NCI-H82 treated with DMSO at 0.1 percent for 48 hours (cell line): ENCODE measurements around the gene SFMBT1.

Source experiments
- DNase-seq: peaks from one replicate; lab custom pipeline; 2025; ENCODE audit not compliant: unreplicated experiment; lab: John Stamatoyannopoulos, UW

SFMBT1 gene

GRCh38 chr3:52925405-52926313 is 120.2 kb downstream of the SFMBT1 start:
- no peak for DNase-seq

DNA sequence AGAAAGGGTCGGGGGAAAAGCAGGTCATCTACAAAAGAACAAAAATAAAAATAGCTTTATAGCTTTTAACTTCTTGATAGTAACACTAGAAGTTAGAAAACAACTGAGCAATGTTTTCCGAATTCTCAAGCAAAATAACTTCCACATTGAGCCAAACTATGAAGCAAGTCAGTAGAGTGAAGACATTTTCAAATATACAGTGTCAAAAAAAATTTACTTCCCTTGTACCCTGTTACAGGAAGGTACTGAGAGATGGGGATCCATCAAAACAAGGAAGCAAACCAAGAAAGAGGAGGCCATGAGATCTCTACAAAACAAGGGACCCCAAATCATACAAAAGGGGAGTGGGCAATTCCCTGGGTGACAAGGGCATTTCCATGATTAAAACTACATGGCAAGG is 121.9 kb downstream of the SFMBT1 start:
- no peak for DNase-seq

- DNase-seq = no peak
Measured at GRCh38 chr3:52920841-52921240, 125.0 kb downstream of the SFMBT1 start.

- no peak for DNase-seq
Measured at GRCh38 chr3:52917044-52917443, 128.8 kb downstream of the SFMBT1 start.

DNA sequence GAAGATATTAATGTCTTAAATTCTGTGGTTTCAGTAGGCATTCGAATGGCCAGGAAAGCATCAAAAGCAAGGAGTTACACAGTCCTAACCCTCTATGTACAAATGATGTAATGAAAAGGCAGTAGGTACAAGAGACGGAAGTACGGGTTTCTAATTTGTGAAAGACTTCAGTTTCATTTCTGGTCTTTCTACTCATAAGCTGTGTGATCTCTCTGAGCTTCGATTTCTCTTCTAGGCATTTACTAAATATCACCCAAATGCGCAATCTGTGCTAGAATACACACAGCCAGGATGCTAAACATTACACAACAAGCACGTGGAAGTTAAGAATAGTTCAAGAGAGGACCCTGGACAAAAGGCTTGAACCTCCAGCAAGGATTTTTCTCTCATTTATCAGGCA is 130.6 kb downstream of the SFMBT1 start:
- DNase-seq = no peak

GRCh38 chr3:52912885-52913731 is 132.8 kb downstream of the SFMBT1 start:
- DNase-seq = no peak

DNA sequence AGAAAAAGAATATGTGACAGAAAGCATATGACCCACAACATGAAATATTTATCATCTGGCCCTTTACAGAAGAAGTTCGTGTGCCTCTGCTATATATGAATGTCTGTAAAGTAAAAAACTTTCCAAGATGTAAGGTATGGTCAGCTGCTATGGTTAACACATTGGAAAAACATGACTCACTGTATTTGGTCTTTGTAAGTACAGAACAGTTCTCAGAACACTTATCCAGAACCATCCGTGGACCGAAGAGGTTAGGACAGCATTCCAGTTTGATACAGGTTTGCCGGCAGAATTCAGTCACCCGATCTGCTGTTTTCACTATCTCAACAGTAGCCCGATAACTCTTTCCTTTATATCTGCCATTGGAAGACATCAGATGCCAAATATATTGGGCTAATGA is 135.1 kb downstream of the SFMBT1 start:
- no peak for DNase-seq

DNA sequence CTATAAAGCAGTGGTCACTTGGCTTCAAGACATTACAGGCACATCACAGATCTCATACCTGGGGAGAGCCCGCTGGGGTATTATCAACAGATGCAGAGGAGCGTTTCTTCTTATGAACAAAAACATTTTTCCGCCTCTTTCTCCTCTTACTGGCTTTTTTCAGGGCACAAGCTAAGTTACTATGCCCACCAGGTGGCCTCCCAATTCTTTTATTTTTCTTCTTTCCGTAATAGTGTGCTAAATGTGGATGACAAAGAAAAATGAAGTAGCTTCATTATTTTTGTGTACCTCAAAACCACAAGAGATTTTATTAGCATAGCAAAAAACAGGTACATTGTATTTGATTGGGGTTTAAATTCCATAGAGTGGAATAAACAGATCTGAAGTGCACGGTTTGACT is 138.4 kb downstream of the SFMBT1 start:
- DNase-seq = no peak

GRCh38 chr3:52904552-52904951 is 141.3 kb downstream of the SFMBT1 start:
- DNase-seq = no peak

GRCh38 chr3:52904000-52904399 is 141.9 kb downstream of the SFMBT1 start:
- no peak for DNase-seq

DNA sequence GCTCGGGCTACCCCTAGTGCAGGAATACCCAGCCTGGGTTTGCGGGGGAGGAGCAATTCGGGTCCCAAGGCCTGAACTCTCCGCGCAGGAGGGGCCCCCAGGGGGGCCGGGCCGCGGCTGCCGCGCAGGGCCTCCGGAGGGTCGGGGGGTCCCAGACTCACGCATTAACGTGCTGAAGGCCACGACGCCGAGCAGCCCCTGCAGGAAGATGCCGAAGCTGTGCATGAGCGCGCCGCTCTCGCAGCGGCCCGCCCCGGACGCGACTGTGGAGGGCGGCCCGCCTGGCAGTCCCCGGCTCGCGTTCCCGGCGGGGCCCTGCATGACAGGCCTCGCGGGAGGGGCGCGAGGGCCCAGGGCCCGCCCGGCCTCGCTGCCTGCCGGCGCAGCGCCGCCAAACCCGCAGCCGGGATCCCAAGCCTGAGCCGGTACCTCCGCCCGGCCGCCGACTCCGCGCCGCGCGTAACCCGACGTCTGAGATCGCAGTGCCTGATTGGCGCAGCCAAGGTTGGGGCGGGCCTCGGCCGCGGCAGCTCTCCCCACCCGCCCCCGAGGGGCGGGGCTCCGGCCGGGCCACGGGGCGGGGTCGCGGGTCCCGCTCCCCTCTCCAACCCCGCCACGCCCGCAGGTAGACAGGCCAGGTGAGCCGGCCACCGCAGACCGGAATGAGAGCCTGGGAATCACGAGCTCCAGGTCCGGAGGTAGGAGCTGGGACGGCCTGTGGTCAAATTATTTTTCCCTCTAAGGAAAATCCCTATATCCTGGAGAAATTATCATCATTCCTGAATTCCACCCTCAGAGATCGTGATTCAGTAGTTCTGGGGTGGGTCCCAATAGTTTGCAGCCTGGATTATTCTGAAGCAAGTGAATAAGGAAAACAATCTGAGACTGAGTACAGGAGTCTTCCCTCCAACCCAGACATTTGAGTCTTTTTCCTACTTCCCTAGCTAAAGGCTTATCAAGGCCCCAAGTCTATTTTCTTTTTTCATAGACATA is 148.4 kb downstream of the SFMBT1 start, which contains the start of gene STIMATE:
STIMATE (minus strand) TSS at position 419 of the 993 bp plus-strand sequence; CDS start at position 321, 98 bp downstream.
- peak; percentile 57 for DNase-seq

DNA sequence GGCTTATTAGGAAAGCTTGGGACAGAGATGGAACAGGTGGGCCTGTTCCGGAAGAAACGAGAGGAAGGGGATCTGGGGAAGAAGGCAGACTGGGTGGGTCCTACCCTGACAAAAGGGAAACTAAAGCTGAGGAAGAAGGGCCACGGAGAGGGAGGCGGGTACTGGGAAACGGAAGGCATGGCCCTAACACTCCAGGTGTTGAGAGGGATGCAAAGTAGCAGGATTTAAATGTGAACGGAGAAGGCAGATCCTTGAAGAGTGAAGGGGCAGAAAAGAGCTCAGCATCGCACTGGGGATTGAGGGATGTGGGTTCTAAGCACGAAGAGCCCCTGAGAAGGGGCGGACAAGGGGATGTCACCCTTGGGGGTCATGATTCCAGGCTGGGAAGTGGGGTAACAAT is 149.3 kb downstream of the SFMBT1 start:
- no peak for DNase-seq

DNA sequence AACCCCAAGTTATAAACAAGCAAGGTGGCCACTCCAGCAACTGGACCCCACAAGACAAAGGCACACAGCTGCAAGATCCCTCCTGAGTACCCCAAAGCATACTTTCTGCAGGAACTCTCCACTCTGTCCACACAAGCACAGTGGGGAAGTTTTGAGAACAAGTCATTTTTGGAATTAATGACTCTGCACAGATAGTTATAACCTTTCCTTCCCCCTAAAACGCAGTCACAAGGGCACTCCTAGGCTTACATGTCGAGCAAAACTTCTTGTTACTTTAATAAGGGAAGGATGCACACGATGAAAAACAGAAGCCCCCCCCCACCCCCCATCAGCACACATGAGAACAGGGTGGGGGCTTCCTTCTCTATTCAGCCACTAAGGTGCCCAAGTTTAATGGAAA is 149.7 kb downstream of the SFMBT1 start:
- no peak for DNase-seq

GRCh38 chr3:52895418-52895817 is 150.5 kb downstream of the SFMBT1 start:
- DNase-seq = no peak

DNA sequence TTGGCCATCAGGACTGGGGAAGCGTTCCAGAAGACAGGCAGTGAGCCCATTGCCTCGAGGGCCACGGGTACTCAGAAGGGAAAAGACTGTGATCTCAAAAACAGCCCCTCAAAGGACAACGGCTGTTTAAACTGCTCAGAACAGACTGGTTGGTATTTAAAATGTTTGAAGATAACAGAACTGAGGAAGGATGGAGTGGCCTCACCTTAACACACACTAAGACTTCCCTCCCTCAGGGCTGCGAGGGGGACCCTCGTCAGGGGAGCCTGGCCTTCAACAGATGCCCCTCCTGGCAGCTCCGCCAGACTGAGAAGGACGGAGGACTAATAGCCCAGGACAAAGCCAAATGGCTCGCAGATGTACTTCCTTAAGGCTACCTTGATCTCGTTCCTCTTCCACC is 151.1 kb downstream of the SFMBT1 start:
- no peak for DNase-seq

DNA sequence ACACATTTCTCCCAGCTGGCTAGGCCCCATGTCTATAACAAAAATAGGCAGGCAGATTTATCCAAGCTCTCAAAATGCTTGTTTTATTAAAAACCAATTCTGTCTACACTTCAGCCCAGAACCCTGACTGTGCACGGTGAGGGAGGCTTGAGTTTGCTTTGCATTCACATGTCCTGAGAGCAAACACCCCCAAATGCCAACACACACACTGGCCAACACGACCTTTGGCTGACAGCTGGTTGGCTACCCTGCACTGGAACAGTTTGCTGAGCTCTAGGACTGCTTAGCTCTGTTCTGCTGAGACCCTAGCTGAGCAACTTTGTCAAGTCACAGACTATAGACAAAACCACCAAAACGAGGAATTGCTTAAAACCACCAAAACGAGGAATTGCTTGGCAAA is 152.2 kb downstream of the SFMBT1 start:
- DNase-seq = no peak

- no peak for DNase-seq
Measured at GRCh38 chr3:52892625-52893311, 153.1 kb downstream of the SFMBT1 start.

DNA sequence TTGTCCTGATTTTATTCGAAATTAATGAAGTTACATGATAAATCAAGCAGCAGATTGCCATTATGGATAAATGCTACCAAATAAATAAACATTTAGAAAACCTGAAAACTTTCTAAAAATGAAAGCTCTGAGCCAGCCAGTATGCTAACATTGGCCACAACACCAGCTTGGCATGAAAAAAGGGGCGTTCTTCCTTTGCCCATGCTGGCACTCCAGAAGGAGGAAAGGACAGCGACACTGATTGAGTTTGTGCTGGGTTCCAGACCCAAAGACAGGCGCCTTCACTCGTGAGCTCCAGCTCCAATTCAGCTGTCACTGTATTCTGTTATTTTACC is 153.6 kb downstream of the SFMBT1 start:
- DNase-seq = no peak

GRCh38 chr3:52891615-52892081 is 154.2 kb downstream of the SFMBT1 start:
- DNase-seq = no peak

DNA sequence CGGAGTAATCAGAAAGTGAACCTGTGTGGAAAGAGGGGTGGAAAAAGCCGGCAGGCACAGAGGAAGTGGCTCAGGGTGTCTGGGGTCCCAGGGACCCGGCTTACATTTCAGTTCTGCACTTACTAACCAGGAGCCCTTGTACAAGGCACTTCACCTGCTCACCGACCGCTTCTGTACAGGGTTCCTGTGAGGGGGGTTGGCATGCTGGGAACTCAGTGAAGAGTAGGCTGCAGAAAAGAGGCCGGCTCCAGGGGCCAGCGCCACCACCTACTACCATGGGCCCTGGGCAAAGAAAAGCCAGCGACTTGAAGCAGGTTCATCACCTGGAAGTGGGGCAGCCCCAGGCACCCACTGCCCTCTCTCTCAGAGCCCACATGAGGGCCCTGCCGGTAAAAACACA is 154.7 kb downstream of the SFMBT1 start:
- DNase-seq = no peak
